C4-2B (cell line): ENCODE data around the gene FCRL4.

Experiments used
- H3K27ac ChIP-seq: fragments of 450-650 bp; 2 replicates; pipeline ENCODE4 v1.5.1; 2017
- ZFX ChIP-seq: fragments of 450-650 bp; IDR thresholded peaks from 2 replicates; pipeline ENCODE4 v1.6.1; 2017
- TF ChIP-seq, protein P1 (sequence below): fragments of 450-650 bp; conservative IDR thresholded peaks from 2 replicates; pipeline ENCODE4 v1.5.1; 2017; ENCODE audit warnings: mild to moderate bottlenecking

Gene FCRL4

DNA sequence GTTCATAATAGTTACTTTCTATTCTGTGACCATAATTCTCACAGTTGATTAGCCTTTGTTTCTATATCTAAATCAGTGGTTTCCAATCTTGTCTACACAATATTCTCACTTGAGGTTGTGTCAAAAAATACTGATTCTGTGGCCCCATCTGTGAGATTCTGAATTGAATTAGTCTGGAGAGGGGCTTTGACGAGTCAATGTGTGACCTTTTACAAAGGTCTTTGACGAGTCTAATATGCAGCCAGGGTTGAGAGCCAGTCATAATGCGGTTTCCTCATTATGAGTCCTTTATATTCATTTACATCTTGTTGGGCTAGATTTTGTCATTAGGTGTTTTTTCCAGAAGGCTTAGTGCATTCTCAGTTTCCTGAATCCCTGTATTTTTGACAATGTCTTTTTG lies 65.3 kb downstream of the FCRL4 start:
- TF ChIP-seq, protein P1, sequence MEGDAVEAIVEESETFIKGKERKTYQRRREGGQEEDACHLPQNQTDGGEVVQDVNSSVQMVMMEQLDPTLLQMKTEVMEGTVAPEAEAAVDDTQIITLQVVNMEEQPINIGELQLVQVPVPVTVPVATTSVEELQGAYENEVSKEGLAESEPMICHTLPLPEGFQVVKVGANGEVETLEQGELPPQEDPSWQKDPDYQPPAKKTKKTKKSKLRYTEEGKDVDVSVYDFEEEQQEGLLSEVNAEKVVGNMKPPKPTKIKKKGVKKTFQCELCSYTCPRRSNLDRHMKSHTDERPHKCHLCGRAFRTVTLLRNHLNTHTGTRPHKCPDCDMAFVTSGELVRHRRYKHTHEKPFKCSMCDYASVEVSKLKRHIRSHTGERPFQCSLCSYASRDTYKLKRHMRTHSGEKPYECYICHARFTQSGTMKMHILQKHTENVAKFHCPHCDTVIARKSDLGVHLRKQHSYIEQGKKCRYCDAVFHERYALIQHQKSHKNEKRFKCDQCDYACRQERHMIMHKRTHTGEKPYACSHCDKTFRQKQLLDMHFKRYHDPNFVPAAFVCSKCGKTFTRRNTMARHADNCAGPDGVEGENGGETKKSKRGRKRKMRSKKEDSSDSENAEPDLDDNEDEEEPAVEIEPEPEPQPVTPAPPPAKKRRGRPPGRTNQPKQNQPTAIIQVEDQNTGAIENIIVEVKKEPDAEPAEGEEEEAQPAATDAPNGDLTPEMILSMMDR, result no peak
- TF ChIP-seq ZFX, result no peak
- H3K27ac ChIP-seq, result no peak overlapping the region

DNA sequence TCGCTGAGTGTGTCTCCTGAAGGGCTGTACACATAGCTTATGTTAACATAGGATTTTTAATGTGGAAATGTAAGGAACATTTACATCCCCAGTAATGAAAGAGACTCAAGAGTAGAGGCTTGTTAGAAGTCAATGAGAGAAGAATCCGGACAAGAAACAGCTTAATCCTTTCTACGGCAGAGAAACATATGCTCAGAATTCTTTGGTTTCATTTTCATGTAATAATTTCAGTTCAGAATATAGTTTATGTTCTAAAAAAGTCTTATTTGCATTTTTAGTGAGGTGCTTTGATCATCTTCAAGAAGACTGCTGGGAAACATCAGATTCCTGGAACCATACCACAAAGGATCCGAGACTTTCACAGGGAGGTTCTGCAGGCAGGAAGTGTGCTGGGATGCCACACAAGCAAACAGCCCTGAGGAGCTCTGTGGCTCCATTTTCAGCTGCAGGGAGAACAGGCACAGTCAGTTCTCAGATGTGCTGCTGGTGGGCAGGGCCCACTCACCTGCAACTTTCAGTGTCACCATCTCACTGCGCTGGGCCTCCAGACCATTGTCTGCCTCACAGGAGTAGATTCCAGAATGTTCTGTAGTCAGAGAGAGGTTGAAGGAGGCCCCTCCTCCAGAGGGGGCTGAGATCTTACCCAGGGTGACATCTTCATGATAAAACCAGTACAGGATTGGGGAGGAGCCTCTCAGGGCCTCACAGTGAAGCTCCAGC lies 74.0 kb downstream of the FCRL4 start:
- TF ChIP-seq, protein P1, result no peak
- TF ChIP-seq ZFX, result no peak
- H3K27ac ChIP-seq, result 0 out of 2 replicates have a peak overlapping the region, but pooled peaks have one; percentile 6
